NCI-H1105 (cell line): Measurements from ENCODE around the gene OPRL1.
"Not testable (repeated sequence)": the region's sequence is repeated elsewhere in the genome, so short reads cannot be mapped to it uniquely, and the experiment has no call there.

Experiments
- DNase-seq: peaks from one replicate; lab custom pipeline; 2025; lab: John Stamatoyannopoulos, UW

OPRL1 gene

GRCh38 chr20:64087226-64087825, 7.4 kb downstream of the OPRL1 start:
- DNase-seq, result not testable (repeated sequence)

- not testable (repeated sequence) for DNase-seq
These were observed 8.7 kb downstream of the OPRL1 start for GRCh38 chr20:64088586-64088985.

GRCh38 chr20:64090165-64090564, 10.3 kb downstream of the OPRL1 start:
- DNase-seq, result peak; percentile 21

DNA sequence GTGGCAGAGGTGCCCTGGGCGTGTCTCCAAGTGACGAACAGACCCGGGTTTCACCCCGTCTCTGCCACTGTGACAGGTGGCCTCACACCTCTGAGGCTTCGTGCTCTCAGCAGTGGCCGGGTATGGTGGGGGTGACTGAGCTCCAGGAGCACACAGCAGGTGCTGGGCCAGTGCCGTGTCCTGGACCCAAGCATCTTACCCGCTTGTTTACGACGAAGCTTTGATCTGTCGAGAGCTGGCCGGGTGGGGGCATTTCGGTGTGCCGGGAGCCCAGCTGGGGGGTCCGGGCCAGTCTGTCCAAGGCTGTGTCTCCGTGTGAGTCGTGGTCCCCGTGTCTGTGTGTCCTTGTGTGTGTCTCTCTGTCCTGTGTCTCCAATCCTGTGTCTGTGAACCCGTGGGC, 11.5 kb downstream of the OPRL1 start:
- DNase-seq, result no peak

GRCh38 chr20:64091770-64092169, 11.9 kb downstream of the OPRL1 start:
- DNase-seq, result no peak

- DNase-seq, result no peak
These were observed 12.6 kb downstream of the OPRL1 start for GRCh38 chr20:64092258-64093012.

- DNase-seq, result no peak
These were observed 13.2 kb downstream of the OPRL1 start for GRCh38 chr20:64093013-64093503.

GRCh38 chr20:64095455-64095854, 15.6 kb downstream of the OPRL1 start:
- DNase-seq, result no peak

DNA sequence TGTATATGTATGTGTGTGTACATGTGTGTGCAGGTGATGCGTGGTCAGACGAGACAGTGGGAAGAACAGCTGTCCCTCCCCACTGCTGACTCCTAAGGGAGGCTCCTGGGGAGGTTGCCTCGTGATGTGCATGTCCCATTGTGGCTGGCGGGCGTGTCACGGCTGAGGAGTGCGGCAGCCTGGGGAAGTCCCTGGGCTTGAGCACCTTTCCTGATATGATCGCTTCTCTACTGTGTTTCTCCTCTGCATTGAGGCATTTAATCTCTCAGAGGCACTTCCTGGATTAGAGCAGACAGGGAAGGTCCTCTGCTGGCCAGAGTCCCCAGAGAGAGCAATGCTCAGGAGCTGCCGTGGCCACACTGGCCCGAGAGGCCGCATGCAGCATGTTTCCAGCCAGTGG, 16.0 kb downstream of the OPRL1 start:
- DNase-seq, result no peak

- DNase-seq, result no peak
These were observed 16.7 kb downstream of the OPRL1 start for GRCh38 chr20:64096535-64096934.

DNA sequence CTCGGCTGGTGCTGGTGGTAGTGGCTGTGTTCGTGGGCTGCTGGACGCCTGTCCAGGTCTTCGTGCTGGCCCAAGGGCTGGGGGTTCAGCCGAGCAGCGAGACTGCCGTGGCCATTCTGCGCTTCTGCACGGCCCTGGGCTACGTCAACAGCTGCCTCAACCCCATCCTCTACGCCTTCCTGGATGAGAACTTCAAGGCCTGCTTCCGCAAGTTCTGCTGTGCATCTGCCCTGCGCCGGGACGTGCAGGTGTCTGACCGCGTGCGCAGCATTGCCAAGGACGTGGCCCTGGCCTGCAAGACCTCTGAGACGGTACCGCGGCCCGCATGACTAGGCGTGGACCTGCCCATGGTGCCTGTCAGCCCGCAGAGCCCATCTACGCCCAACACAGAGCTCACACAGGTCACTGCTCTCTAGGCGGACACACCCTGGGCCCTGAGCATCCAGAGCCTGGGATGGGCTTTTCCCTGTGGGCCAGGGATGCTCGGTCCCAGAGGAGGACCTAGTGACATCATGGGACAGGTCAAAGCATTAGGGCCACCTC, 18.7 kb downstream of the OPRL1 start:
- DNase-seq, result no peak

GRCh38 chr20:64099086-64099786, 19.4 kb downstream of the OPRL1 start:
- DNase-seq, result peak; percentile 20

DNA sequence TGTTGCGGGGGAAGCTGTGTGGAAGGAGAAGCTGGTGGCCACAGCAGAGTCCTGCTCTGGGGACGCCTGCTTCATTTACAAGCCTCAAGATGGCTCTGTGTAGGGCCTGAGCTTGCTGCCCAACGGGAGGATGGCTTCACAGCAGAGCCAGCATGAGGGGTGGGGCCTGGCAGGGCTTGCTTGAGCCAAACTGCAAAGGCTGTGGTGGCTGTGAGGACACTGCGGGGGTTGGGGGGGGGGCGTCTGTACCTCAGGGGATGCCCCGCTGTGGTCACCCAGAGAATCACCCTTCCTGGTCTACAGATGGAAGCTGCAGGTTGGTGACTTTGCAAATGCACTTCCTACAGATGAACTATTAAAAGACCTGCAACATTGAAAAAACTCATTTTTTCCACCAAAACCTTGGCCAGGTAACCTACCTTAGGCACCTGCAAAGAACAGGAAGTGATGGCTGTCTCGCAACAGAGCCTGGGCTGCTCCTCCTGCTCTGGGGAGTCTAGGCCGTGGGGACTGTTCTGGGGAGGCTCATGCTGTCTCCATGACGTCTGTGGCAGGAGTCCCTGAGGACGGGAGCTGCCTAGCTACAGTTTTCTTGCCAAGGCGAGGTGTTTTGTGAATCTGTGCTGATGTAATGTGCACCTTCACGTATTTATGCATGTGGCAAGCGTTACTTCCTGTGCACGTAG, 20.1 kb downstream of the OPRL1 start:
- no peak for DNase-seq

DNA sequence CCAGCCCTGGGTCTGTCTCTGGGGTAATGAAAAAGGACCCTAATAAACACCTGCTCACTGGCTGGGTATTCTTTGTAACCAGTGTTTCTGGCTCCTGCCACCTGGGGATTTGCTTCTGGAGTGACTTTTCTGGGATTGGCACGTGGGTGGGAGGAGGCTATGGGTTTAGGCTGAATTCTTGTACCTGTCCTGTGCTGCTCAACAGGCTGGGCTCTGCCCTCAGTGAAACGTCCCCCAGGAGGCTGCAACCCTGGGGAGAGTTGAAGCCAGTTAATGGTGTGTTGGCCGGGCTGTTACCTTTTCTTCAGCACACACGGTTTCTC, 20.6 kb downstream of the OPRL1 start:
- DNase-seq, result no peak

- no peak for DNase-seq
These were observed 21.2 kb downstream of the OPRL1 start for GRCh38 chr20:64100946-64101688.

GRCh38 chr20:64101731-64102621, 22.1 kb downstream of the OPRL1 start:
- peak; percentile 53 for DNase-seq

GRCh38 chr20:64102647-64103354, 22.9 kb downstream of the OPRL1 start:
- peak; percentile 76 for DNase-seq

DNA sequence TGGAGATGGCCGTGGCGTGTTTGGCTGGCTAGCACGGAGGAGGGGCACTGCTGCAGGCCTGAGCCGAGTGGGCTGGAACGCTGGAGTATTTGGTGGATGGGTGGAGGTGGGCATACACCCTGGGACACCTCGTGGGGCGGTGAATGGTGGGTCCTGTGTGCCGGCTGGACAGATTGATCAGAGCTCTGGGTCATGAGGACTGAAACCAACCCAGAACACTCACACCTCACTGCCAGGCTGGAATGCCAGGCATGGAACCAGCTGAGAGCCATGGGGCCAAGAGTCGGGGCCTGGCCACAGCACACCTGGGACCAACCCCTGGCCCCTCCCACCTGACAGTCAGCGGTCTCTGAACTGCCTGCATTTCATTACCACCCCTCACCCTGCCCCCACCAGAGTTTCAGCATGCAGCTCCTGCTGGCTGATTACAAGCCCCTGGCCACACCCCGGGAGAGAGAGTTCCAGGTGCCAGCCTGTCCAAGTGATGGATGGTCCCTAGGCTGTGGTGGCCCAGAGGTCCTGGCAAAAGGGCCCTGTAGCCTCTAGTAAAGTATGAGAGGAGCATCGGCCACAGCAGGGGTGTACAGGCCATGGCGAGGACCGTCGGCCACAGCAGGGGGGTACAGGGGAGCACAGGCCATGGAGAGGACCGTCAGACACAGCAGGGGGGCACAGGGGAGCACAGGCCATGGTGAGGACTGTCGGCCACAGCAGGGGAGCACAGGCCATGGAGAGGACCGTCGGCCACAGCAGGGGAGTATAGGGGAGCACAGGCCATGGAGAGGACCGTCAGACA, 24.2 kb downstream of the OPRL1 start:
- no peak for DNase-seq
